HepG2 (cell line): ENCODE measurements around the gene CAMK1D. TPM values are rescaled to one million over a fixed set of nuclear protein-coding genes. Genes with fewer than 3 reads are reported as not detected.

Experiments used
- ATAC-seq: fragments of 200-7000 bp; cut with Tn5 transposase; 3 replicates; pipeline ENCODE4 v1.9.1; 2020; ENCODE audit warnings: mild to moderate bottlenecking, moderate library complexity
- BruUV-seq: library from RNA; stranded (reverse); fragments of 400-500 nt; replicated peaks from 2 replicates; lab custom pipeline; 2021; lab: Mats Ljungman, UMichigan
- CTCF ChIA-PET: fragments of 300-600 bp; formaldehyde crosslinking; extraction: SDS; loops from one replicate; lab custom pipeline; 2021; ENCODE audit warnings: low total read pairs, inconsistent platforms, low intra/inter-chr PET ratio; lab: Yijun Ruan, JAX
- POLR2A ChIA-PET: fragments of 350-600 bp; sonication (Branson Sonifier 250); formaldehyde crosslinking; loops from one replicate; lab custom pipeline; 2020; ENCODE audit warnings: antibody characterized with exemption, inconsistent platforms; lab: Yijun Ruan, JAX
- DNase-seq: peaks from one replicate; pipeline ENCODE4 v3.0.0-alpha.2; 2015; ENCODE audit warnings: low spot score
- FAIRE-seq: peaks from 3 replicates; lab custom pipeline; 2011; peaks lifted over from hg19 to GRCh38; lab: Jason Lieb, UNC
- H2AFZ ChIP-seq: one replicate; pipeline ENCODE4 v1.6.1; 2011; ENCODE audit warnings: low read length, inconsistent platforms
- H3K27ac ChIP-seq: fragments of 300-600 bp; 3 replicates; pipeline ENCODE4 v1.8.0; 2011; ENCODE audit warnings: mixed run types, mild to moderate bottlenecking, mixed read lengths, low read length, inconsistent platforms; ENCODE audit not compliant: insufficient read depth; ENCODE audit errors: extremely low read length
- H3K27me3 ChIP-seq, 2 experiments: fragments of 200-600 bp in 1 of 2; 2 replicates in 1 of 2; 3 replicates in 1 of 2; pipeline versions ENCODE4 v1.6.0 to v1.8.0; 2011; ENCODE audit warnings: low read length in 2 of 2, mild to moderate bottlenecking in 2 of 2, moderate library complexity in 2 of 2, inconsistent platforms in 1 of 2; ENCODE audit not compliant: insufficient read depth in 2 of 2, control insufficient read depth in 1 of 2
- H3K36me3 ChIP-seq, 2 experiments: fragments of 200-600 bp in 1 of 2; replicated peaks in 1 of 2; 2 replicates in 1 of 2; 3 replicates in 1 of 2; pipeline versions ENCODE4 v1.5.1 to v1.8.0; 2011; ENCODE audit warnings: low read length in 2 of 2, inconsistent platforms in 1 of 2; ENCODE audit not compliant: insufficient read depth in 2 of 2, control insufficient read depth in 1 of 2
- H3K4me1 ChIP-seq: 2 replicates; pipeline ENCODE4 v1.5.1; 2012; ENCODE audit warnings: low read length, inconsistent platforms; ENCODE audit not compliant: insufficient read depth
- H3K4me2 ChIP-seq: 2 replicates; pipeline ENCODE4 v1.6.0; 2011; ENCODE audit warnings: low read depth, low read length, inconsistent platforms
- H3K4me3 ChIP-seq, 3 experiments: fragments of 200-600 bp in 1 of 3; sonication (generic), shearing (Covaris generic) in 1 of 3; replicated peaks in 1 of 3; 2 replicates each; pipeline ENCODE4 v1.5.1; 2011 to 2016; ENCODE audit warnings: low read length in 3 of 3, inconsistent platforms in 2 of 3, low read depth in 2 of 3, mild to moderate bottlenecking in 2 of 3, control low read depth in 1 of 3, mixed read lengths in 1 of 3; ENCODE audit not compliant: insufficient read depth in 1 of 3
- H3K79me2 ChIP-seq: one replicate; pipeline ENCODE4 v1.6.1; 2011; ENCODE audit warnings: low read length, inconsistent platforms; ENCODE audit not compliant: insufficient read depth
- H3K9ac ChIP-seq: 2 replicates; pipeline ENCODE4 v1.6.0; 2011; ENCODE audit warnings: mild to moderate bottlenecking, low read depth, low read length, inconsistent platforms; ENCODE audit not compliant: insufficient read depth
- H3K9me3 ChIP-seq: 2 replicates; pipeline ENCODE4 v1.5.1; 2012; ENCODE audit warnings: mild to moderate bottlenecking, low read length
- H4K20me1 ChIP-seq: 2 replicates; pipeline ENCODE4 v1.6.0; 2011; ENCODE audit warnings: inconsistent platforms, mild to moderate bottlenecking, low read length, moderate library complexity; ENCODE audit not compliant: insufficient read depth
- HOXA9 ChIP-seq: sonication (generic); formaldehyde crosslinking; IDR thresholded peaks from 2 replicates; pipeline ENCODE4 v1.8.1; 2022; ENCODE audit warnings: missing genetic modification reagents, mild to moderate bottlenecking, moderate library complexity, borderline replicate concordance
- MLLT10 ChIP-seq: sonication (generic); formaldehyde crosslinking; IDR thresholded peaks from 2 replicates; pipeline ENCODE4 v1.4.0; 2020; ENCODE audit warnings: missing genetic modification reagents
- NFE2L1 ChIP-seq: sonication (generic); formaldehyde crosslinking; IDR thresholded peaks from 2 replicates; pipeline ENCODE4 v1.4.0; 2020; ENCODE audit warnings: missing genetic modification reagents, mild to moderate bottlenecking, borderline replicate concordance
- RBFOX2 ChIP-seq: fragments of 200-400 bp; formaldehyde crosslinking; IDR thresholded peaks from 2 replicates; pipeline ENCODE4 v1.6.1; 2017; ENCODE audit warnings: low read depth, mild to moderate bottlenecking, low read length
- STAT5B ChIP-seq: sonication (generic); formaldehyde crosslinking; IDR thresholded peaks from 2 replicates; pipeline ENCODE4 v1.4.0; 2020; ENCODE audit warnings: missing genetic modification reagents
- TBX3 ChIP-seq: fragments of 450-650 bp; IDR thresholded peaks from 2 replicates; pipeline ENCODE4 v1.6.1; 2017; ENCODE audit warnings: antibody characterized with exemption, mild to moderate bottlenecking, inconsistent platforms, borderline replicate concordance
- ZNF3 ChIP-seq: IDR thresholded peaks from 2 replicates; pipeline ENCODE4 v1.7.0; 2017; ENCODE audit warnings: inconsistent platforms
- ZNF441 ChIP-seq: sonication (generic); formaldehyde crosslinking; IDR thresholded peaks from 2 replicates; pipeline ENCODE4 v1.7.0; 2021; ENCODE audit warnings: missing genetic modification reagents, borderline replicate concordance
- ZNF768 ChIP-seq: sonication (generic); formaldehyde crosslinking; IDR thresholded peaks from 2 replicates; pipeline ENCODE4 v1.4.0; 2020; ENCODE audit warnings: missing genetic modification reagents
- ZSCAN29 ChIP-seq: sonication (generic); formaldehyde crosslinking; conservative IDR thresholded peaks from 2 replicates; pipeline ENCODE4 v1.4.0; 2020; ENCODE audit warnings: mild to moderate bottlenecking, missing genetic modification reagents
- WGBS: methylation state at CpG from one replicate; pipeline ENCODE4 v1.1.6; 2017; ENCODE audit warnings: low lambda C conversion rate; 5-methylcytosine and 5-hydroxymethylcytosine counted together
- in situ Hi-C: cut with HindIII; loops from 2 replicates; pipeline ENCODE4 v1.10.0; 2017; ENCODE audit warnings: low pct_unique_long_range_greater_than_20kb; ENCODE audit not compliant: extremely low pct_ligation_motif_present
- intact Hi-C: fragments of 100-400 bp; cut with micrococcal nuclease; formaldehyde crosslinking; loops from one replicate; pipeline ENCODE4 v1.10.0; 2022; ENCODE audit not compliant: unreplicated experiment
- polyA plus RNA-seq, 8 experiments: library from polyadenylated mRNA; depleted of rRNA in 3 of 8; stranded (reverse) in 7 of 8; unstranded in 1 of 8; fragments of >200 nt; fragmentation: Illumina TruSeq in 4 of 8; extraction: Trizol in 4 of 8; gene quantifications; 2 replicates each; pipeline versions ENCODE4 v1.2.1 to v1.2.3, GENCODE V29; 2011 to 2016; ENCODE audit warnings: low read depth in 4 of 8, missing spikeins in 1 of 8, mixed read lengths in 1 of 8; ENCODE audit not compliant: insufficient read depth in 1 of 8
- total RNA-seq, 5 experiments: library from RNA; depleted of rRNA; stranded (reverse); fragments of >200 nt; fragmentation: Illumina TruSeq; extraction: Trizol; gene quantifications; 2 replicates each; pipeline ENCODE4 v1.2.3, GENCODE V29; 2016; ENCODE audit warnings: low read depth in 1 of 5
- TF ChIP-seq, protein P1 (sequence below): sonication (generic); formaldehyde crosslinking; IDR thresholded peaks from 2 replicates; pipeline ENCODE4 v1.8.0; 2022; ENCODE audit warnings: missing genetic modification reagents, mild to moderate bottlenecking, moderate library complexity, borderline replicate concordance
- TF ChIP-seq, protein P2 (sequence below): IDR thresholded peaks from 2 replicates; pipeline ENCODE4 v1.6.1; 2016; ENCODE audit warnings: missing genetic modification reagents, missing compliant biosample characterization
- TF ChIP-seq, protein P3 (sequence below), 2 experiments: IDR thresholded peaks; 2 replicates each; pipeline ENCODE4 v1.6.1; 2011 to 2012; ENCODE audit warnings: low read length in 2 of 2, borderline replicate concordance in 1 of 2, low read depth in 1 of 2, mild to moderate bottlenecking in 1 of 2, moderate library complexity in 1 of 2
- TF ChIP-seq, protein P4 (sequence below): sonication (generic); formaldehyde crosslinking; IDR thresholded peaks from 2 replicates; pipeline ENCODE4 v1.5.0; 2020; ENCODE audit warnings: missing genetic modification reagents

Gene CAMK1D
- total and polyA plus RNA-seq, 2 of the 13 experiments (the other 11 are each of a cell fraction or from before 2014, with no cell fraction given) = under 0.01 TPM; not detected in 1

DNA sequence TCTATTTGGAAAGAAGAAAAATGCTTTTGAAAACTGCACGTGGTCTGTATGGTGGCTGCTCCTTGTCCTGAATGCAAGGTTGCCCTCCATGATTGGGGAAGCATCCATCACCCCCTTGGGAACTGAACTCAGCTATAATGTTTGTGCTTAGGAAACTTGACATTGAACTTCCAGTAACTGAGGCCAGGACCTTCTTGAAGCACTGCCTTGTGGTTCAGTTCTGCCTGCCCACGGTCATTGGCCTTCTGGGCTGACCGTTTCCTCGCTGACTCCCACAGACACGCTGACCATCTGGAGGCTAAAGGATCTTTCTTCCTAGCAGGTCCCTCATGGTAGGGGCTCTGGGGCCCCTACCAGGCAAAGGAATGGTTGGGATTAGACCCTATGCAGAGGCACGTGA, 247.8 kb downstream of the CAMK1D start (continued):
- TF ChIP-seq, protein P1, sequence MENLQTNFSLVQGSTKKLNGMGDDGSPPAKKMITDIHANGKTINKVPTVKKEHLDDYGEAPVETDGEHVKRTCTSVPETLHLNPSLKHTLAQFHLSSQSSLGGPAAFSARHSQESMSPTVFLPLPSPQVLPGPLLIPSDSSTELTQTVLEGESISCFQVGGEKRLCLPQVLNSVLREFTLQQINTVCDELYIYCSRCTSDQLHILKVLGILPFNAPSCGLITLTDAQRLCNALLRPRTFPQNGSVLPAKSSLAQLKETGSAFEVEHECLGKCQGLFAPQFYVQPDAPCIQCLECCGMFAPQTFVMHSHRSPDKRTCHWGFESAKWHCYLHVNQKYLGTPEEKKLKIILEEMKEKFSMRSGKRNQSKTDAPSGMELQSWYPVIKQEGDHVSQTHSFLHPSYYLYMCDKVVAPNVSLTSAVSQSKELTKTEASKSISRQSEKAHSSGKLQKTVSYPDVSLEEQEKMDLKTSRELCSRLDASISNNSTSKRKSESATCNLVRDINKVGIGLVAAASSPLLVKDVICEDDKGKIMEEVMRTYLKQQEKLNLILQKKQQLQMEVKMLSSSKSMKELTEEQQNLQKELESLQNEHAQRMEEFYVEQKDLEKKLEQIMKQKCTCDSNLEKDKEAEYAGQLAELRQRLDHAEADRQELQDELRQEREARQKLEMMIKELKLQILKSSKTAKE = no peak
- TF ChIP-seq NFE2L1 (CRISPR knock-in tag) (no peak), STAT5B (CRISPR knock-in tag) (no peak)

DNA sequence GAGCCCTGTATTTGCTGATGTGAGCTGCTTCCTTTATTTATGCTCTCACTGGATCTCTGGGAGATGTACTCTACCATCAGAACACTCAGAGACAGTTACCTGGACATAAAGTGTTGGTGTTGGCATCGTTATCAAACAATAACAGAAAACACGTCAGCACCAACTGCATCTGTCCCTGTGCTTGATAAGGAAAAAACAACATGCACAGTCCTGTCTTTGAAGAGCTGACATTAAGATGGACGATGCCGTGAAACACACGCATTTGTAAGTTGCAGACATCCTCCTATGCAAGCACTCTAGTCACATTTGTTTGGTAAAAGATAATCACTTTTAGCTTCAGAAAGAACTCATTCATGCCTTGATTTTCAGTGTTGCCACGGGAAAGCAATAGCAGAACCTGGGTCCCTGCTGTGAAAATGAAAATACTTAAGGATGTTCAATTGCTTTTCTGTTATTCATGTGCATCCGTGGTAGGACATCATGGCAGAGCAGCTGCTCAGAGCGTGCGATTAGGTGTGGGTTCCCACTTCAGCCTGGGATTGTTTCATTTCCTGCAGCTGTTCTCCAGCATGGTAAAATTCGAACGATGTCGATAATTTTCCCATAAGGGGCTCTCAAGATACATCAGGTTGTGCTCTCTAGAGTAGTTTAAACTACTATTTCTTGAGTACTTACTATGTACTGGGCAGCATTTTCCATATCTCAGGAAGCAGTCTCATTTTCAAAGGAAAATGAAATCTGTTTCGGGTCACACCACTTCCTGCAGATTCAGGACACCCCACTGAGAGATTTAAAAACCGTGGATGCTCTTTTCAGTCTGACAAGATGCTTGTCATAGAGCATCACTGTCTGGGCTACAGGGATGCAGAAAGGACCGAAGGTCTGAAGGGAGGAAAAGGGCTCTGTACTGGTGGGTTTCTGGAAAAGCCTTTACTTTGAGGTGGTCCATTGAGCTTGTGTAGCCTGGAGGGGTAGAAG, 248.7 kb downstream of the CAMK1D start:
- FAIRE-seq = no peak
- CTCF ChIA-PET = no interaction called here
- BruUV-seq = no TSS peak
- Histone ChIP-seq H3K9me3 (no peaks in the 10 kb centered on the region), H3K4me1 (no peaks in the 10 kb centered on the region), H3K4me2 (no peak overlapping the region), H3K4me3 (no peak overlapping the region), H3K27me3 (peaks cover 2% of the 10 kb centered on the region in 2 experiments; a peak in 2 of 5 replicates), H3K79me2 (no peaks in the 10 kb centered on the region), H3K27ac (no peak overlapping the region), H4K20me1 (no peaks in the 10 kb centered on the region), H3K36me3 (no peaks in the 10 kb centered on the region), H3K9ac (no peak overlapping the region), H2AFZ (no peak overlapping the region)
- no peak for ATAC-seq
- WGBS = 42% methylated on average over 15 of the region's 15 CpGs
- POLR2A ChIA-PET = no interaction called here
- no peak for DNase-seq
- intact Hi-C loops (loop anchor here (1.0 kb wide), 1 partner anchor 37 kb away; no protein-coding TSS in a partner anchor), in situ Hi-C loops (no loop called here)
- TF ChIP-seq, protein P2, sequence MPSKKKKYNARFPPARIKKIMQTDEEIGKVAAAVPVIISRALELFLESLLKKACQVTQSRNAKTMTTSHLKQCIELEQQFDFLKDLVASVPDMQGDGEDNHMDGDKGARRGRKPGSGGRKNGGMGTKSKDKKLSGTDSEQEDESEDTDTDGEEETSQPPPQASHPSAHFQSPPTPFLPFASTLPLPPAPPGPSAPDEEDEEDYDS (CRISPR knock-in tag) = no peak
- TF ChIP-seq MLLT10 (CRISPR knock-in tag) (no peak), ZSCAN29 (CRISPR knock-in tag) (no peak), TBX3 (no peak), ZNF441 (no peak), RBFOX2 (no peak), ZNF768 (CRISPR knock-in tag) (no peak), ZNF3 (CRISPR knock-in tag) (no peak), HOXA9 (CRISPR knock-in tag) (no peak)
- TF ChIP-seq, protein P3, sequence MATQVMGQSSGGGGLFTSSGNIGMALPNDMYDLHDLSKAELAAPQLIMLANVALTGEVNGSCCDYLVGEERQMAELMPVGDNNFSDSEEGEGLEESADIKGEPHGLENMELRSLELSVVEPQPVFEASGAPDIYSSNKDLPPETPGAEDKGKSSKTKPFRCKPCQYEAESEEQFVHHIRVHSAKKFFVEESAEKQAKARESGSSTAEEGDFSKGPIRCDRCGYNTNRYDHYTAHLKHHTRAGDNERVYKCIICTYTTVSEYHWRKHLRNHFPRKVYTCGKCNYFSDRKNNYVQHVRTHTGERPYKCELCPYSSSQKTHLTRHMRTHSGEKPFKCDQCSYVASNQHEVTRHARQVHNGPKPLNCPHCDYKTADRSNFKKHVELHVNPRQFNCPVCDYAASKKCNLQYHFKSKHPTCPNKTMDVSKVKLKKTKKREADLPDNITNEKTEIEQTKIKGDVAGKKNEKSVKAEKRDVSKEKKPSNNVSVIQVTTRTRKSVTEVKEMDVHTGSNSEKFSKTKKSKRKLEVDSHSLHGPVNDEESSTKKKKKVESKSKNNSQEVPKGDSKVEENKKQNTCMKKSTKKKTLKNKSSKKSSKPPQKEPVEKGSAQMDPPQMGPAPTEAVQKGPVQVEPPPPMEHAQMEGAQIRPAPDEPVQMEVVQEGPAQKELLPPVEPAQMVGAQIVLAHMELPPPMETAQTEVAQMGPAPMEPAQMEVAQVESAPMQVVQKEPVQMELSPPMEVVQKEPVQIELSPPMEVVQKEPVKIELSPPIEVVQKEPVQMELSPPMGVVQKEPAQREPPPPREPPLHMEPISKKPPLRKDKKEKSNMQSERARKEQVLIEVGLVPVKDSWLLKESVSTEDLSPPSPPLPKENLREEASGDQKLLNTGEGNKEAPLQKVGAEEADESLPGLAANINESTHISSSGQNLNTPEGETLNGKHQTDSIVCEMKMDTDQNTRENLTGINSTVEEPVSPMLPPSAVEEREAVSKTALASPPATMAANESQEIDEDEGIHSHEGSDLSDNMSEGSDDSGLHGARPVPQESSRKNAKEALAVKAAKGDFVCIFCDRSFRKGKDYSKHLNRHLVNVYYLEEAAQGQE (IDR thresholded peaks at IDR 0.05; ENCODE audit: borderline replicate concordance in 1 of 2, low read depth in 1 of 2, low read length in 2 of 2) = no peak
- TF ChIP-seq, protein P4, sequence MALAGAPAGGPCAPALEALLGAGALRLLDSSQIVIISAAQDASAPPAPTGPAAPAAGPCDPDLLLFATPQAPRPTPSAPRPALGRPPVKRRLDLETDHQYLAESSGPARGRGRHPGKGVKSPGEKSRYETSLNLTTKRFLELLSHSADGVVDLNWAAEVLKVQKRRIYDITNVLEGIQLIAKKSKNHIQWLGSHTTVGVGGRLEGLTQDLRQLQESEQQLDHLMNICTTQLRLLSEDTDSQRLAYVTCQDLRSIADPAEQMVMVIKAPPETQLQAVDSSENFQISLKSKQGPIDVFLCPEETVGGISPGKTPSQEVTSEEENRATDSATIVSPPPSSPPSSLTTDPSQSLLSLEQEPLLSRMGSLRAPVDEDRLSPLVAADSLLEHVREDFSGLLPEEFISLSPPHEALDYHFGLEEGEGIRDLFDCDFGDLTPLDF = no peak
